DMS79 (cell line): ENCODE results near the gene BCOR.

Experiments
- DNase-seq: peaks from one replicate; lab custom pipeline; 2025; lab: John Stamatoyannopoulos, UW

BCOR gene

GRCh38 chrX:40084471-40085101 lies 13.2 kb downstream of the BCOR start:
- no peak for DNase-seq

GRCh38 chrX:40083979-40084359 lies 13.8 kb downstream of the BCOR start:
- no peak for DNase-seq

- DNase-seq, result no peak
These were observed 14.4 kb downstream of the BCOR start for GRCh38 chrX:40083120-40083978.

GRCh38 chrX:40082447-40083119 lies 15.2 kb downstream of the BCOR start:
- no peak for DNase-seq

DNA sequence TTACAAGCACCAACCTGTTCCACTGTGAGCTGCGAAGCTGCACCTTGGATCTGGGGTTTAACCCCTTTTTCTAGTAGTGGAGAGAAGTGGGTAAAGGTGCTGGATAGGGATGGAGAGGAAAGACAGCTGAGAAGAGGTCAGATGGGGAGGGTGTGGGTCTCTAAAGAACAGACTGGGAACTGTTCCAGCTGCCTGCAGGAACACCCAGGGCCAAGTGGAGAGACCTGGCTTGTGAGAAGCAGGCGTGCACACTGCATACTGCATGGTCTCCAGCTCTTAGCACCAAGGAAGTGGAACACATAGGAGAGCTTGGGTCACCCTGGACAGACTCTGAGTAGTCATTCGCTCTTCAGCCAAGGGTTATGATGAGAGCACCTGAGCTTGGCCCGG lies 16.1 kb downstream of the BCOR start:
- no peak for DNase-seq

DNA sequence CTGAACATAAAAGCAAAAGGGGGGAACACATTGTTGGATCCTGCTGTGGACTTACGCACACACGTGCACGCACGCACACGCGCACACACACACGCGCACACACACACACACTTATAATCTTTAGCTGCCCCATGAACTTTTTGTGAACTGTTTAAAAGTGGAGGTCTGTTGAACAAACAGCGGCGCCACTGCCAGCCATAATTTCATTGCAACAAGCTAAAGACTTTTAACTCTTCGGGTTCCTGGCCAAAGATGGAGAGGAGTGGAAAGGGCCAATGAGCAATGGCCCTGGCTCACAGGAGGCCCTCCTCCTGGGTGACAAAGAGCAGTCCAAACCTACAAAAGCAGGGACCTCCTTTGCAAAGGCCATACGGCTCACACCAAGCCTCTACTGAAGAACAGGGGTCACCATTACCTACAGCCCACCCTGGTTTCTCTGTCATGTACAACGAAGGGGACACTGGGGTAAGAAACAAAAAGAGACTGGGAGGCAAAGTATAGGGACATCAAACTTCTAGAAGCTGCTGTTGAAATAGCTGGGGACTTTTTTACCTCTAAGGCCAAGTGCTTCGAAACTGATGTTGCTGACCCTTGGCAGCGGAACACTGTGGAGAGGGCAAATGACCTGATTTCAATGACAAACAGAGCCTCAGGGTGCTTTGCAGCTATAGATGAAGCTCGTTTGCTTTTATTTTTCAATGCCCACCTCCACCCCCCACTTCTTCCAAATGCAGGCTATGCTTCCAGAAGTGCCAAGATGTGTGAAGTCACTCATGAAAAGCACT lies 16.7 kb downstream of the BCOR start:
- no peak for DNase-seq

DNA sequence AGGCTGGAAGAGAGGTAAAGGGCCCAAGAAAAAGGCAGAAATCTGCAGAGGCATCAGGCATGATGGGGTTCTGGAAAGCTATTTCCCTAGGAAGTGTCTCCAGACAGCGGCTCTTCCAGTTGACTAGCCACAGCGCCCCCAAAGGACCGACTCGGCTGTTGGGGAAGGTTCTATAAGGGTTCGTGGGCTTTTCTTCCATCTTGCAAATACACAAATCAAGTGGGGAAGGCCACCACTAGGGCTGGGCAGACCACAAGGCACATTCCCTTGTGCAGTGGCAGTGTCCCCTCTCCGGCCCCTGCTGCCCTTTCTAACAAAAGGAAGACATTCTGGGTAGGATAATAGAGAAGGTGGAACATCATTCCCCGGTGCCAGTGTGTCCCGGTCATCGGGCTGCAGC lies 18.2 kb downstream of the BCOR start:
- no peak for DNase-seq

GRCh38 chrX:40078489-40079227 lies 19.1 kb downstream of the BCOR start:
- no peak for DNase-seq

DNA sequence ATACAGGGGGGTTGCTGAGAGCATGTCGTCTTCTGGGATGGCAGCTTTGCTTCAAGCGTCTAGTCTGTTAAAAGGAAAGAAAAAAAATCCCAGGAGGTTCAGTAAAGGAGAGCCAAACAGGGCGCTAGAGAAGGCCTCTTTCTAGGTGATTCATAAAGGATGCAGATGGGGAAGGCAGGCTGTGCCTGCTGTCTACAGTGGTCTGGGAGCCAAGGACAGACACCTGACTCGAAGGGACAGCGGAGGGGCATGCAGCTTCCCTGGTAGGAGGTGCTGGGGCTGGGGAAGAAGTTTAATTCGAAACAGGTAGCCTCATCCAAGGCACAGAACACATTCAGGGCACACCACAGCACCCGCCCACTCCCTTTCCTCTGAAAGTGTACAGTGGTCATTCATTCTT lies 19.9 kb downstream of the BCOR start:
- no peak for DNase-seq

GRCh38 chrX:40076750-40077575 lies 20.8 kb downstream of the BCOR start:
- no peak for DNase-seq

GRCh38 chrX:40074959-40075332 lies 22.8 kb downstream of the BCOR start:
- no peak for DNase-seq

DNA sequence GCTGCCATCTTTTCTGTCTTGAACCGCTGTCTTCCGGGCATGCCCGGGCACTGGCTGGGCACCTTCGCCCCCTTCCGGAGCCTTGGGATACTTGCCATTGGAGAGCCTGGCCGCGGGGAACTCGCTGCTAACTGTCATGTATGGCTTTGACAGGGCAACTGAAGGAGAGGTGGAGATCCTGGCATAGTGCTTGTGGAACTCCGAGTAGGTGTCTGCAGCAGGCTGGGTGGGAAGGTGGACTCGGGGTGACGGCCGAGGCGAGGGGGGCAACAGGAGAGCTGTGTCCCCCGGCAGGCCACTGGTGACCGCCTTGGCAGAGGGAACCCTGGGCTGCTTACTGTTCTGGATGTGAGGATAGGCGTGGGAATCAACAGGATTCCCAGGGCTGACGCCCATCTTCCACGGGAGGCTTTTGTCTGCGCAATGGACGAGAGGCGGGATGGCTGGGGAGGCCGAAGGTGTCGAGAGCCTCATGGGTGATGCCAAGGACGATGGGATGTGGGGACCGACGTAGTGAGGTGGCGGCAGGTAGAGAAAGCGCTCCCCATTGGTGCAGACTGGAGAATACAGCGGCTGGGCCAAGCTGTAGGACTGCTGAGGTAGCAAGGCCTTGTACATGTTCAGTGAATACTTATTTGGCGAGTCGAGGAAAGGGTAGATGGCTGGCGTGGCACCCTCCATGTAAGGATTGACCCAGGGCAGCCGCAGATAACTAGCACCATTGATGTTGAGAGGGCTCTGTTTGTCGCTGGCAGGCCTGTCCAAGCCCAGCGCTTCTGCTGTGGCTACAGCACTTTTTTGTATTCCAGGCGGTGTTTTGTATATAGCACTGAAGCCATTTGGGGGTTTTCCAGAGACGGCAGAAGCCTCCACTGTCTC lies 23.4 kb downstream of the BCOR start:
- no peak for DNase-seq

GRCh38 chrX:40073439-40074054 lies 24.2 kb downstream of the BCOR start:
- DNase-seq, result no peak

- no peak for DNase-seq
These were observed 25.5 kb downstream of the BCOR start for GRCh38 chrX:40072246-40072645.

GRCh38 chrX:40068048-40068447 lies 29.7 kb downstream of the BCOR start:
- no peak for DNase-seq

GRCh38 chrX:40066700-40067099 lies 31.1 kb downstream of the BCOR start:
- no peak for DNase-seq

DNA sequence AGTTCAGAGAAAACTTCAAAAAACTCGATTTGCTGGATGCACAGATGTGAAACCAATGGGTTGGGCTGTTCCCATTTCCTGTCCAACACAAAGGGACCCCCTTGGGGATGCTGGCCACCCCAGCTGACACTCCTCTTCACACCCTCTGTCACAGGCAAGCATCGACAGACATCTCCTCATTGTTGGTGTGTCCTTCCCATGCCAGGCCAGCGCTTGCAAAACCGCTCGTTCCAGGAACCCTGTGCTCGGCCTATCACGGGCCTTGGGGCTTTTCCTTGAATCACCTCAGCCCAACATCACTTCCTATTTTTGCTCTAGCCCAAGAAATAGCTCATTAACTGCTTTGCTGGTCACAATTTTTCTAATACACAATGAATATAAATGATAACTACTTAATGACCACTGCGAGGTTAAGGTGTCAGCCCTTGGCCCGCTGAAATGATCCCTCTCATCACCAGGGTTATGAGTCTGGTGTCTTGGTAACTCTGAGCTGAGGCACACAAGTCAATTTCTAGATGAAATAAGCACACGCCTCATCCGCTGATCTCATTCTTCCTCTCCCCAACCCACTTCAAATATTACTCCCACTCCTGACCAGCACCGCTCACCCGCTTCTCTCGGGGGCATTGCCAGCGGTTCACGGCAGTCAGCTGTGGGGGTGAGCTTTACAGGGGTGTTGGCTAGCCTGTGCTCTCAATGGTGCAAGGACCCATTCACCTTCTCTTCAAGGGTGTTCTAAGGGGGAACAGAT lies 32.3 kb downstream of the BCOR start:
- DNase-seq, result no peak

DNA sequence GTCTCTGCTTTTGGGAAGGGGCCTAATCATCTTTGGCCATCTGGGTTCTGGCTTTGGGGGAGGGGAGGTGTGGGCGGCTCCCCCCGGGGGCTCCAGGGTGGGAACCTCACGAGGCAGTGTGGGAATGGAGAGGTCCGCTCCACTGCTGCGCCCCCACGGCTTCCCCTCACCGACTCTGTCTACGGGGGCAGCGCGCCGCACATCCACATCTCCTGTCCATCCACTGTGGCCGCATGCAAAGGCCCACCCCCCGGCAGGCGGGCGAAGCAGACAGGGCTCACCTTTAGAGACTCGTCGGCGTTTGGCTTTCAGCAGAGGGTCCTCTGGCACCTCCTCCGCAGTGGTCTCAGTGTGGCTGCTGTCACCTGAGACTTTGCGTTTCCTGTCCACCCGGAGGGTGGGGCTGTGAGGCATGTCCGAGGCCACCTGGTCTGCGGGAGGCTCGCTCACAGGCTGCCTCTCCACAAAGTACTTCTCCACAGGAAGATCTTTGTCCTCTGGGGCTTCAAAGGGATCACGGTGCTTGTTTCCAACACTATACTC lies 33.6 kb downstream of the BCOR start:
- no peak for DNase-seq
